Glomerular visceral epithelial cell (primary cell): Measurements from ENCODE around the gene SCARF2.
A peak's percentile ranks its signal among the peaks of the same experiment; 100 is the strongest.

ENCODE experiments used
- DNase-seq: peaks from one replicate; pipeline ENCODE4 v3.0.0-alpha.2; 2016; ENCODE audit errors: extremely low spot score

The SCARF2 gene

DNA sequence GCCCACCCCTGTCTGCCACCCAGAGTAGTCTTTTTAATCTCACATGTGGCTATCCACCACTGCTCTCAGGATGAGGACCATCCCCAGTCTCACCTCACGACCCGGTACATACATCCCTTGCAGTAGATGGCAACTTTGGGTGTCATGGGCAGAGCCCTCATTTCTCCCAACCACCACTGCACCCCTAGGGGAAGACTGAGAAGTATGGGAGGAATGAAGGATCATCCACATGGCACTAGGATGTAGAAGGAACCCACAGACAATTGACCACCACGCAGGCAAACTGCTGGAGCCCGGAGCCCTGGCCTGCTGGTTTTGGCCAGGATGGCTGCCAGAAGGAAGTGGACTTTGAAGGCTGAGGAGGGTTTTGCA is 1.9 kb upstream of the SCARF2 start:
- DNase-seq: no peak

- DNase-seq: no peak
These were observed 1.3 kb upstream of the SCARF2 start for GRCh38 chr22:20438678-20439492.

GRCh38 chr22:20438427-20438677 is 727 bp upstream of the SCARF2 start:
- DNase-seq: no peak

DNA sequence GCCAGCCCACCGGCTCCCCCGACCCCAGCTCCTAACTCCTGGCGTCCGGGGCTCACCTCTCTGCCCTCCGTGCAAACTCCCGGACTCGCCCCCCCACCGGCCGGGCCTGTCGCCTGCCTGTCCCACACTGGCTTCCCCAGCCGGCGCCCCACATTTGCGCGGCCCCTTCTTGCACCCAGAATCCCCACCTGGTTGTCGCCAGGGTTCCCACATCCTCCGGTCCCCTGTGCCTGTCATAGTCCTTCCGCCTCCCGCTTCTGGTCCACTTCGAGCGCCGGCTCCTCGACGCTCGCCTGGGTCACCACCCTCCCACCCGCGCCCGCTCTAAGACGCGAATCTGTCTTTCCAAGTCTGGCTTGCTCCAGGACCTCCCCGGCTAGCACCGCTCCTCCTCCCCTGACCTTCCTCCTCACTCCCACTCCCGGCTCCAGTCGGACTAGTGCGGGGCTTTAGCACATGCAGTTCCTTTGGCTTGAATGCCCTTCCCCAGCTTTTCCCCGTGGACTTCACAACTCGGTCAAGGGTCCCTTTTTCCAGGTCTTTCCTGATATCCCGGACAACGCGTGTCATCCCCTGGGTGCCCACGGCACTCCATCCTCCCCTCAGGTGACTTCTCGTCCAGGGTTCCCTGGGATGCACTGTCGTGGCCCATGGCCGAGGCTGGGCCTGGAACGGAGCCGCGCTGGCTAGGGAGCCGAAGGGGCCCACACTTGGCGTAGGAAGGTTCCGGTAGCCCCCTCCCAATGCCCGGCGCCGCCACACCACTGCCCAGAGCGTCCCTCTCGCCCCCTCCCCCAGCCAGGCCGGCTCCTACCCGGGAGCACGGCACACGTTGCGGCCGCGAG is 635 bp downstream of the SCARF2 start:
- DNase-seq: peak; percentile 35

DNA sequence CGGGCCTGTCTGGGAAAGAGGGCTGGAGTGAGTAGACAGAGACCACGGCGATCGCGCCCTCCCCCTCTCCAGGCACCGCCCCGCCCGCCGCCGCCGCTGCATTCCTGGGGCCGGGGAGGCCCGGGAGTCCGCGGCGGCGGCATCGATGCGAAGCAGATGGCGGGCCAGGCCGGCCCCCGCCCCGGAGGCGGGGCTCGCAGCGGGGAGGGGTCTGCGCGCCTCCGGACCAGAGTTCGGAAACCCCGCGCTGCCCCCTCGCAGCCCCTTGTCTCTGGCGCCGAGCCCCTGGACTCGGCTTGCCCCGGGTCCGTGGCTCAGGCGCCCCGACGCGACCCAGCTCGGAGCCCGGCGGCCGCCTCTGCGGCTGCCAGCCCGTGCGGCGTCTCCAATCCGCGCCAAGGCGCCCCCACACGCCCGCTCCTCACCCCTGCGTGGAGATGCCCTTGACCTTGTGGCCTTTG is 1.3 kb downstream of the SCARF2 start:
- peak; percentile 57 for DNase-seq

DNA sequence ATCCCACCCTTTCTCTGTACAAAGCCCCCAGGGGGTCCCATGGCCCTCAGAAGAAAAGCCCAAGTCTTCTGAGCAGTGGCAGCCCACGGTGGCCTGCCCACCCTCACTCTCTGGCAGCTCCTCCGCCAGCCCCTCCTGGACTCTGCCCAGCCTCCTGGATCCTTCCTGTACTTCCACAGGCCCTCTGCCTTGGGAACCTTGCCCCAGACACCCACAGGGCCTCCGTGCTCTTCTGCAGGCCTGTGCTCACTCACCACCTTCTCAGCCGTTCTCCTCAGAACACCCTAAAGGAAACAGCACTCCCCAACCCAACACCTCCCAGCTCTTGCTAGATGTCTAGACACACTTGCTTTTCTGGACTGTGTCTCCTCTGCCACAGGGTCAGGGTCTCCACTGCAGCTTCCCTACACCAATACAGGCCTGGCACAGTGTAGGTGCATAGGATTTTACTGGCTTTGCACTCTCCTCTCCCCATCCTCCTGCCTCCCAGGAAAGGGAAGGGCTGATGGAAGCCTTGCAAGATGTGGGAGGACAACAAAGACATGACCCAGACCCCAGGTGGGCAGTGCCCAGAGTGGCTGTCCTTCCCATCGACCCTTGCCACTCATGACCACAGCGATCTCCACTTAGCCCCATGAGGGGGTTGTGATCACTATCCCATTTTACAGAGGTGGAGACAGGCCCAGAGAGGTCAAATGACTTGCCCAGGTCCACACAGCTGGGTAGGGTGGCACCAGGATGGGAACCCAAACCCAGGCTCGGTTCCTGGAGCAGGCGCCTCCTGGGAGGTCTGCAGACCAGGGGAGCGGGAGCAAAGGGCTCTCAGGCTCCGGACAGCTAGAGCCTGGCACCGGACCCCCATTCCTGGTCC is 2.0 kb downstream of the SCARF2 start:
- no peak for DNase-seq

DNA sequence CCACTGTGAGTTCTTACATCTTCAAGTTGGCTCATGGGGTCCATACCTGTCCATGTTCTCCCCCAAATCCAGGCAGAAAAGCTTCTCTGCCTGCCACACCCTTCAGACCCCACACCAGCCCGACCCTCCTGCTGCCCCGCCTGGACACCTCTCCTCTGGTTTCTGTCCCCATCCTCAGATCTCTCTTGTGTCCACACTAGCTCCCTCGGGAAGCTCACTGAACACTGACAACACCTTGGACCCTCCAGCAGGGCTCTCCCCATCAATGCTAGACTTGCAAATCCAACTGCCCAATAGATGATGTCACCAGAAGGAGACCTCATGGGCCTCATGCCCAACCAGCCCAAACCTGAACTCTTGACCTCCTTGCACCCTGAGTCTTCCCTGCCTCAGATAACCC is 2.9 kb downstream of the SCARF2 start:
- no peak for DNase-seq

DNA sequence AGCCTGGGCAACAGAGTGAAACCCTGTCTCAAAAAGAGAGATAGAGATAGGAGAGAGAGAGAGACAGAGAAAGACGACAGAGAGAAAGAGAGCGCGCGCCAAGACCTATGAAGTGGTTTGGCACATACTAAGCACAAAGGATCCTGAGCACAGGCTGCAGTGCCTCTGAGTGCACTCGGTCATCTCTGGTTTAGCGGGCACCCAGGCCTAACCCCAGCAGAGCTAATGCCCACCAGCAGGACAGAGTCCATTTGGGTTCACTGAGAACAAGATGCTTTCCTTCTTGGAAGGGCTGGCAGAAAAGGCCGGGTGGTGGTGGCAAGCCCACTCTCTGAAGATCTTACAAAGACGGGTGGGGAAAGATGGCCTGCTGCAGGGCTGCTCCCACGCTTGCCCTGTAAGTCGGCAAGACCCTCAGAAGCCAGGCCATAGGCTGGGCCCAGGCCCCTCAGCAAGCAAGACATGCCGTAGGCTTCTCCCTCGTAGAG is 3.3 kb downstream of the SCARF2 start:
- no peak for DNase-seq

- DNase-seq: no peak
These were observed 3.9 kb downstream of the SCARF2 start for GRCh38 chr22:20433686-20434241.

DNA sequence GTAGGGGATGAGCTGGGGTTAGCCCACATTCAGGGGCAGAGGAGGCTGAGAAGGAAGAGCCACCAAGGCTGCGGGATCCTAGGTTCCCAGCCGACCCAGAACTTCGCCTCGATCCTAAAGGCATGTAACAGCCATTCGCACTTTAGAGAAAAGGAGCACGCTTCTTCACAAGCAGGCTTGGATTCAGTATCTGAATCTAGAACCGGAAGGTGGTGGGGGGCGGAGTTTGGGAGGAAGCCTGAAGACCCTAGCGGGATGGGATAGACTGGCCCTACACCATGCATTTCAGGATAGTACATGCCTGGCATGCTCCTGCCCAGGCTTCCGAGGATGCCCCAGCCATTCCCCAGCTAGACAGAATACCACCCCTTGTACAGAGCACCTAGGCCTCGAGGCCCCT is 4.4 kb downstream of the SCARF2 start:
- DNase-seq: no peak

- no peak for DNase-seq
These were observed 5.4 kb downstream of the SCARF2 start for GRCh38 chr22:20432244-20432686.

- DNase-seq: no peak
These were observed 6.0 kb downstream of the SCARF2 start for GRCh38 chr22:20431511-20432192.

DNA sequence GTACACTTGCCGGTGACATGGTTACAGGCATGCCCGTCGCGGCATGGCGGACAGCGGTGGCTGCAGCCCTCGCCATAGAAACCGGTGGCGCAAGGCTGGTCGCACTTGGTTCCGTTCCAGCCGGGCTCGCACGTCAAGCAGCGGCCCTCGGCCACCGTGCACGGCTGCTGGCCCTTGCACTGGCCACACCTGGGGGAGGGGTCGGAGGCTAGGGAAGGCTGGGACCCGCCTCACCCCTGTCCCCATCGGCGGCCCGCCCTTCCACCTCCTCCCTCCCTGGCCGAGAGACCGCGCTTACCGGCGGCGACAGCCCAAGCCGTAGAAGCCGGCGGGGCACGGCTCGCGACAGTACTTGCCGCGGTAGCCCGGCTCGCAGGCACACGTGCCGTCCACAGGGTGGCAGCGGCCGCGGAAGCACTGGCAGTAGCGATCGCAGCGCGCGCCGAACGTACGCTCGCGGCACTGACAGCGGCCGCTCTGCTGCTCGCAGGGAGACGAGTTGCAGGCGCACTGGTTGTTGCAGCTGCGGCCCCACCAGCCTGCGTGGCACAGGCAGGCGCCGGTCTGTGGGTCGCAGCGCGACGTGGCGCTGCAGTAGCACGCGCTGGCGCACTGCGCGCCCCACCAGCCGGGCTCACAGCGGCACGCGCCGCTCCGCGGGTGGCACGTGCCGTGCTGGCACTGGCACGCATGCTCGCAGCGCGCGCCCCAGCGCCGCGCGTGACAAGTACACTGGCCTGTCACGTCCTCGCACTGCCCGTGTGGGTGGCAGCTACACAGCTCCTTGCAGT is 6.7 kb downstream of the SCARF2 start:
- no peak for DNase-seq

DNA sequence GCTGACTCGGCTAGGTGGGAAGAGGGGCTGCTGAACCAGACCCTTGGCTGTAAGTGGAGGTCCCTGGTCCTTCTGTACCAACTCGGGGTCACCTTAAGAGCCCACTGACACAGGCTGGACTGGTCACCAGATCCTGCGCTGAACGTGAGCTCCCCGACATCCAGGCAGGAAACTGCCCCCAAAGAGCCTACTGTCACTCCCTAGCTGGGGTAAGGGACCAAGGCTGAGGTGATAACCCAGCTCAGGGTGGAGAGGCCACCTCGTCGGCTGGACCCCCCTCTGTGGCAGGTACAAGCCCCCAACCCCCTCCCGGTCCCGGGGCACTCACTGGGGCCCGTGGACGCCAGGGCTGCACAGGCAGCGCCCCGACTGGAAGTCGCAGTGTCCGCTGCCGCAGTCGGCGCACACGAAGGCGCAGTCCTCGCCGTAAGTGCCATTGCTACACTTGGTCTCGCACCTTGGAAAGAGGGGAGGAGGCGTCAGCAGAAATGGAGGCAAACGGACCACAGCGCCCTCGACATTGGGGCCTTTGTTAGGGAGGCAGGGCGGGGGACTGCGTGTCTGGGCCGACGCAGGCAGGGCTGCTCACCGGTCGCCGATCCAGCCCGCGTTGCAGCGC is 7.4 kb downstream of the SCARF2 start:
- no peak for DNase-seq

DNA sequence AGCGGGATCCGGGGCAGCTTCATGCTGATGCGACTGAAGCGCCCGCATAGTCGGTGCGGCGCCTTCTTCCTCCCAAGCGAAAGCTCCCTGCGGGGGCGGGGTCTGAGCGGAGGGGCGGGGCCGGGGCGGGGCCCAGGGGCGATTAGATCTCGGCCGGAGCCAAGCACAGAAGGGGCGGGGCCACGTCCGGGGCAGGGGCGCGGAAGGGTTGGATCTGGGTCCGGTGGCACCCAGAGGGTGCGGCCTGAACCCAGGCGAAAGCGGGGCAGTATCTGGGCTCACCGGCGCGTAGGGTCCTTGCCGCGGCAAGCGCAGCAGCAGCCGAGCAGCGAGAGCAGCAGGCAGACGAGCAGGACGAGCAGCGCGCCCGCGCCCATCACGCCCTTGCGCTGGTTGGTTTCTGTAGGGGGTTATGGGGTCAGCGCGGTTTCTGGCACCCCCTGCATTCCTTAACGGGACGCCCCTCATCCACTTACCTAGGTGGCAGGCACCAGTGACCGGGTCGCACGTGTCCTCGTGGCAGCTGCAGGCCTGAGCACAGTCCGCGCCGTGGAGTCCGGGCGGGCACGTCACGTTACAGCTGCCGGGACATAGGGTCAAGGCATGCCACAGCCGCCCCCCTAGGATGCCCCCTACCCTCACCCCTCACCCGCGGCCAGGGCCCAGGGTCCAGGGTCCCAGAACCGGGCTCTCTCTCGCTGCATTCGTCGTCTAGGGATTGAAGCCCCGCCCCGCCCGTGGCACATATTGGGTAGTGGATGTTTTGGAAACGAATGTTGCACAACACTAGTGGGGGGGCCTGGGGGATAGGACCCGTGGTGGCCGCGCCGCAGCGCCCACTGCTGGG is 8.1 kb downstream of the SCARF2 start:
- no peak for DNase-seq

GRCh38 chr22:20428496-20429253 is 8.9 kb downstream of the SCARF2 start:
- DNase-seq: no peak

DNA sequence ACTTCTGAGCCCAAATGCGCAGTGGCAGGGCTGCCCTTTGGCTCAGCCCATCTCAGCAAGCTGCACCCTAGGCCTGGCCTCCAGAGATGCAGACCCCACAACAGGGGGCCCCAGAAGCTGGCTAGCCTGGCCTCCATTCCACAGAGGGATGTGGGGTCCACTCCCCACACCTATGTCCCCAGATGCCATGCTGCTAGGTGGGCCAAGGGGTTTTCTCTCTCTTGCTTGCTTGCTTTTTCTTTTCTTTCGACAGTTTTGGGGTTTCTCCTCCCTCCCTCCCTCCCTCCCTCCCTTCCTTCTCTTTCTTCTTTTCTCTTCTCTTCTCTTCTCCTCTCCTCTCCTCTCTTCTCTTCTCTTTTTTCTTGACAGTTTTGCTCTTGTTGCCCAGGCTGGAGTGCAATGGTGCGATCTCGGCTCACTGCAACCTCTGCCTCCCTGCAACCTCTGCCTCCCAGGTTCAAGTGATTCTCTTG is 9.6 kb downstream of the SCARF2 start:
- no peak for DNase-seq
